ENCODE measurements around the gene DENND6B. TPM values are rescaled to one million over a fixed set of nuclear protein-coding genes. Genes with fewer than 3 reads are reported as not detected.

The DENND6B gene
- total and polyA plus RNA-seq, 2 experiments from 2014 or later, result 0.71 to 1.3 TPM

- TF ChIP-seq ZNF462 (CRISPR knock-in tag; IDR thresholded peaks at IDR 0.05) (no peak), REST (IDR thresholded peaks at IDR 0.05; ENCODE audit: unreplicated experiment) (no peak), ZNF331 (CRISPR knock-in tag; IDR thresholded peaks at IDR 0.05; ENCODE audit: low read depth) (no peak), JUNB (IDR thresholded peaks at IDR 0.05; ENCODE audit: unreplicated experiment) (no peak), EZH2phosphoT487 (IDR thresholded peaks at IDR 0.05; ENCODE audit: unreplicated experiment) (no peak), STAT1 (IDR thresholded peaks at IDR 0.05; ENCODE audit: unreplicated experiment) (no peak)
These were observed 45.4 kb downstream of the DENND6B start (continued) for GRCh38 chr22:50281384-50281760.

Measured in GM23338 (cell line).